ENCODE measurements around the gene SLC38A9.
A peak's percentile ranks its signal among the peaks of the same experiment; 100 is the strongest.

The SLC38A9 gene

GRCh38 chr5:55692509-55692908 lies 19.6 kb downstream of the SLC38A9 start:
- Histone ChIP-seq H3K27me3 (ENCODE audit: control insufficient read depth in 5 of 5, insufficient read depth in 4 of 5, low read length in 5 of 5) (no peaks in the 10 kb centered on the region), H3K9me3 (ENCODE audit: control insufficient read depth in 5 of 5, low read length in 5 of 5) (no peaks in the 10 kb centered on the region), H3K4me3 (ENCODE audit: low read depth in 1 of 5, low read length in 5 of 5) (no peak overlapping the region), H3K36me3 (ENCODE audit: control insufficient read depth in 5 of 5, insufficient read depth in 5 of 5, low read length in 5 of 5) (peaks cover 0 to 4% (median 0%) of the 10 kb centered on the region in 5 donors), H3K27ac (ENCODE audit: low read depth, low read length) (no peak overlapping the region), H3K4me1 (ENCODE audit: control insufficient read depth in 5 of 5, insufficient read depth in 5 of 5, low read length in 5 of 5) (peaks cover 3 to 15% (median 13%) of the 10 kb centered on the region in 5 donors), H3K9ac (ENCODE audit: low read length in 5 of 5) (no peak overlapping the region)

DNA sequence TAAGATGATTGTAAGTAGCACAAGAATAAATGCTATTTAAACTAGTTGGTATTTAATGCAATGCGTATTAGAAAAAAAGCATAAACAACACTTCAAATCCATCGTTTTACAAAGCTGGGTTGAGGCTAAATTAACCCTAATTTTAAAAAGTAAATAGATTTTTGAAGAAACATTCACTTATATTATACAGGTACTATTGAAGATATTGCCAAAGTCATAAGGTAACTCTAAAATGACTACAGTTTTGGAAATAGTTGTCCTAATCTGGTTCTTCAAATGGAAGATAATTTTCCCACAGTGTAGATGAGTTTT lies 20.1 kb downstream of the SLC38A9 start:
- no peak overlapping the region for H3K4me3 ChIP-seq (ENCODE audit: low read depth in 1 of 5, low read length in 5 of 5)
- H3K9me3 ChIP-seq (ENCODE audit: control insufficient read depth in 5 of 5, low read length in 5 of 5) = no peaks in the 10 kb centered on the region
- peaks cover 3 to 15% (median 13%) of the 10 kb centered on the region in 5 donors for H3K4me1 ChIP-seq (ENCODE audit: control insufficient read depth in 5 of 5, insufficient read depth in 5 of 5, low read length in 5 of 5)
- H3K27me3 ChIP-seq (ENCODE audit: control insufficient read depth in 5 of 5, insufficient read depth in 4 of 5, low read length in 5 of 5) = no peaks in the 10 kb centered on the region
- H3K27ac ChIP-seq (ENCODE audit: low read depth, low read length) = no peak overlapping the region
- peak overlapping the region in 1 of 5 donors; percentile 79 for H3K9ac ChIP-seq (ENCODE audit: low read length in 5 of 5)
- H3K36me3 ChIP-seq (ENCODE audit: control insufficient read depth in 5 of 5, insufficient read depth in 5 of 5, low read length in 5 of 5) = peaks cover 0 to 4% (median 0%) of the 10 kb centered on the region in 5 donors

DNA sequence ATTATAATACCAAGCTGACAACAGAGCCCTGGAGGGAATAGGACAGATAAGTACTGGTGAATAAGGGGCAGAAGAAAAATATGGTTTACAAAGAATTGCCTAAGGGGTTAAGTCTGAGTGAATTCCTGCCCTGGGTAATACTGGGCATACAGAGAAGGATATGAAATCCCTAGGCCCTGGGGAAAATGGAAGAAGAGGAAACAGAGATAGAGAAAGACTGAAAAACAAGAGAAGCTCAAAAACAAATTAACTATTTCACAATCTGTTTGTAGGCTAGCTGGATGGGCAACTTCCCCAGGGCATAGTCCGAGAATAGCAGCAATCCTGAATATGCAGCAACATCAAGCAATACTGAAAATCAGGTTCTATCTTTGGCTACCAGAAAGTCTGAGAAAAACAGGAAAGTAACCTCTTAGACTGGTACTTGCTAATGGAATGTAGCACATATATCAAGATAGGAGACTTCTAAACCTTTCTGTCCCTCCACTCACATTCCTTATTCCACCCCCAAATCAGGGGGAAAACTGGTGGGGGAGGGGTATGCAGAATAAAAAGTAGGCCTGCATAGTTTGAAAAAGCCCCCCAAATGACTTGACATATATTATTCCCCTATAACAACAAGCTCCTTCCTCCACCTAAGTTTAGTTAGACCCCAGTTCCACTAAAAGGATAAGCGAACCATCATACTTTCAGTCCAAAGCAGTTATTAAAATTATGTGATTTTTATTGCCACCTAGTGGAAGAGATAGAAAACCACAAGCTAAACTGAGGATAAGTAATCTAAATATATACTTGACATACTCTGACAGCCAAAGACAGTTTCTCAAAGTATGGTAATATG lies 20.6 kb downstream of the SLC38A9 start:
- Histone ChIP-seq H3K9me3 (ENCODE audit: control insufficient read depth in 5 of 5, low read length in 5 of 5) (no peaks in the 10 kb centered on the region), H3K9ac (ENCODE audit: low read length in 5 of 5) (peak overlapping the region; percentile 26 to 79 (median 39)), H3K27ac (ENCODE audit: low read depth, low read length) (peak overlapping the region; percentile 85), H3K27me3 (ENCODE audit: control insufficient read depth in 5 of 5, insufficient read depth in 4 of 5, low read length in 5 of 5) (no peaks in the 10 kb centered on the region), H3K36me3 (ENCODE audit: control insufficient read depth in 5 of 5, insufficient read depth in 5 of 5, low read length in 5 of 5) (peaks cover 0 to 4% (median 0%) of the 10 kb centered on the region in 5 donors), H3K4me1 (ENCODE audit: control insufficient read depth in 5 of 5, insufficient read depth in 5 of 5, low read length in 5 of 5) (peaks cover 3 to 15% (median 13%) of the 10 kb centered on the region in 5 donors), H3K4me3 (ENCODE audit: low read depth in 1 of 5, low read length in 5 of 5) (peak overlapping the region in 4 of 5 donors; percentile 37 to 45 (median 40))

DNA sequence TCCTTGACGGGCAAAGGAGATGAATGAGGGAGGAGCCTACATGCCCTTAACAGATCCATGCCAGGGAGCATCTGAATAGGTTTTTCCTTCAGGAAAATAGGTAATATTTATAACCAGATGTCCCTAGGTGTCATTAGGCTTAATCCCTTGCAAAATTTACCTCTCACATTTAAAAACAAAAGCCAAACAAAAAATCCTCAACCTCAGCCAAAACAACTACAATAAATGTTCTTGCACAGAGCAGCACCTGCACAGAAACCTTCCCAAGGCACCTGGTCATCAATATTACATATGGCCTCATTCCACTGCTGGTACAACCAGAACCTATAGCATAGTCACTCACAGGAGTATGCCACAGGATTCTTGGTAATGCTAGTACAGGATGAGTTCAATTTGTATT lies 30.1 kb downstream of the SLC38A9 start:
- no peaks in the 10 kb centered on the region for H3K9me3 ChIP-seq (ENCODE audit: control insufficient read depth in 5 of 5, low read length in 5 of 5)
- H3K4me1 ChIP-seq (ENCODE audit: control insufficient read depth in 5 of 5, insufficient read depth in 5 of 5, low read length in 5 of 5) = peaks cover 0 to 17% (median 13%) of the 10 kb centered on the region in 5 donors
- H3K27me3 ChIP-seq (ENCODE audit: control insufficient read depth in 5 of 5, insufficient read depth in 4 of 5, low read length in 5 of 5) = no peaks in the 10 kb centered on the region
- no peak overlapping the region for H3K4me3 ChIP-seq (ENCODE audit: low read depth in 1 of 5, low read length in 5 of 5)
- H3K27ac ChIP-seq (ENCODE audit: low read depth, low read length) = no peak overlapping the region
- peaks cover 0 to 4% (median 0%) of the 10 kb centered on the region in 5 donors for H3K36me3 ChIP-seq (ENCODE audit: control insufficient read depth in 5 of 5, insufficient read depth in 5 of 5, low read length in 5 of 5)
- no peak overlapping the region for H3K9ac ChIP-seq (ENCODE audit: low read length in 5 of 5)

GRCh38 chr5:55681301-55681700 lies 30.8 kb downstream of the SLC38A9 start:
- H3K4me3 ChIP-seq (ENCODE audit: low read depth in 1 of 5, low read length in 5 of 5) = no peak overlapping the region
- no peaks in the 10 kb centered on the region for H3K27me3 ChIP-seq (ENCODE audit: control insufficient read depth in 5 of 5, insufficient read depth in 4 of 5, low read length in 5 of 5)
- H3K9ac ChIP-seq (ENCODE audit: low read length in 5 of 5) = no peak overlapping the region
- H3K36me3 ChIP-seq (ENCODE audit: control insufficient read depth in 5 of 5, insufficient read depth in 5 of 5, low read length in 5 of 5) = peaks cover 0 to 4% (median 0%) of the 10 kb centered on the region in 5 donors
- peaks cover 0 to 17% (median 13%) of the 10 kb centered on the region in 5 donors for H3K4me1 ChIP-seq (ENCODE audit: control insufficient read depth in 5 of 5, insufficient read depth in 5 of 5, low read length in 5 of 5)
- no peaks in the 10 kb centered on the region for H3K9me3 ChIP-seq (ENCODE audit: control insufficient read depth in 5 of 5, low read length in 5 of 5)
- H3K27ac ChIP-seq (ENCODE audit: low read depth, low read length) = no peak overlapping the region

DNA sequence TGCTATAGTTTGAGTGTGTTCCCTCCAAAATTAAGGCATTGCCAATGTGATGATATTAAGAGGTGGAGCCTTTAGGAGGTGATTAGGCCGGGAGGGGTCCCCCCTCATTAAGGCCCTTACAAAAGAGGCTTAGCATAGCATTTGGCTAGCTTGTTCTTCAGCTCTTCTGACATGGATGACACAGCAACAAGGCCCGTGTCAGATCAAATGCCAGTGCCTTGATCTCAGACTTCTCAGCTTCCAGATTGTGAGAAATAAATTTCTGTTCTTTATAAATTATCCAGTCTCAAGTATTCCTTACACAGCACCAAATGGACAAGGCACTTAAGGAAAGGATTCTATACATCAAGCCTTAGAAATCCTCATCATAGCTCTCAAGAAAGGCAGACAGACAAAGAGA lies 31.8 kb downstream of the SLC38A9 start:
- Histone ChIP-seq H3K27me3 (ENCODE audit: control insufficient read depth in 5 of 5, insufficient read depth in 4 of 5, low read length in 5 of 5) (no peaks in the 10 kb centered on the region), H3K36me3 (ENCODE audit: control insufficient read depth in 5 of 5, insufficient read depth in 5 of 5, low read length in 5 of 5) (peaks cover 0 to 4% (median 0%) of the 10 kb centered on the region in 5 donors), H3K9ac (ENCODE audit: low read length in 5 of 5) (peak overlapping the region in 2 of 5 donors; percentile 40 to 59), H3K4me1 (ENCODE audit: control insufficient read depth in 5 of 5, insufficient read depth in 5 of 5, low read length in 5 of 5) (peaks cover 0 to 17% (median 13%) of the 10 kb centered on the region in 5 donors), H3K4me3 (ENCODE audit: low read depth in 1 of 5, low read length in 5 of 5) (no peak overlapping the region), H3K9me3 (ENCODE audit: control insufficient read depth in 5 of 5, low read length in 5 of 5) (no peaks in the 10 kb centered on the region), H3K27ac (ENCODE audit: low read depth, low read length) (peak overlapping the region; percentile 64)

DNA sequence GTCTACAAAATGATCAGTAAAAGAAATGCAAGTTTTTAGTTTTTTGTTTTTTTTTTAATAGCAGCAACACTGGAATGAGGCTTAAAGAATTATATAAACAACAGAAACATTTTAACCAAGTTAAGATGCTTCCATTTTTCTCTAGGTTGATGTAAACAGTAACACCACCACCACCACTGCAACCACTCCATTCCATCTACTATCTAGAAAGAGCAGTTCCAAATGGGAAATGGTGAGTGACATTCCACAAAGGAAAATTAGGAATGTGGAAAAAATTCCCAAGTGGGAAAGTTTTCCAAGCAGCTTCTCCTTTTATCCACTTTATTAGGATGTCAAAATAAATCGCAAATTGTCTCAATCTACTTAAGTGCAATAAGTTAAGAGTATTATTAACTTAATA lies 32.6 kb downstream of the SLC38A9 start:
- Histone ChIP-seq H3K9me3 (ENCODE audit: control insufficient read depth in 5 of 5, low read length in 5 of 5) (no peaks in the 10 kb centered on the region), H3K27ac (ENCODE audit: low read depth, low read length) (peak overlapping the region; percentile 37), H3K36me3 (ENCODE audit: control insufficient read depth in 5 of 5, insufficient read depth in 5 of 5, low read length in 5 of 5) (peaks cover 0 to 4% (median 0%) of the 10 kb centered on the region in 5 donors)

DNA sequence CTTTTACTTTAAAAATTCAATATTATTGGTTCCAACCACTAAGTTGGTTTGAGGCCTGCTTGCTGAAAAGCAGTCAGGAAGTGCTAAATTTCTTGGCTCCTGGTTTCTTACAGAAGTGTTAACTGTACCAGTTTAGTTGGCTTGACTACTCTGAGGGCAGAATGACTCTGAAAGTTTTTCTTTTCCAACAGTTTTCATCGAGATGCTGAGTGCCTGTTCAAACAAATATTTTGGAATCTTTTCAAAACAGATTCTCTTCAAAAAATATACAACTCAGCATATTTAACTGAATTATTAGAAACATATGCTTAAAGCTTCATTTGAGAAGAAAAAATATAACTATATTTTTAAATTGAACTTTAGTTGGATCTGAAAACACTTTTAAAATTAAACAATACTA lies 37.0 kb downstream of the SLC38A9 start:
- Histone ChIP-seq H3K9ac (ENCODE audit: low read length in 5 of 5) (no peak overlapping the region), H3K27ac (ENCODE audit: low read depth, low read length) (peak overlapping the region; percentile 66)

More for the DNA sequence above, 32.6 kb downstream of the SLC38A9 start:
- Histone ChIP-seq H3K9ac (ENCODE audit: low read length in 5 of 5) (no peak overlapping the region), H3K27me3 (ENCODE audit: control insufficient read depth in 5 of 5, insufficient read depth in 4 of 5, low read length in 5 of 5) (no peaks in the 10 kb centered on the region), H3K4me3 (ENCODE audit: low read depth in 1 of 5, low read length in 5 of 5) (no peak overlapping the region), H3K4me1 (ENCODE audit: control insufficient read depth in 5 of 5, insufficient read depth in 5 of 5, low read length in 5 of 5) (peaks cover 0 to 19% (median 13%) of the 10 kb centered on the region in 5 donors)

DNA sequence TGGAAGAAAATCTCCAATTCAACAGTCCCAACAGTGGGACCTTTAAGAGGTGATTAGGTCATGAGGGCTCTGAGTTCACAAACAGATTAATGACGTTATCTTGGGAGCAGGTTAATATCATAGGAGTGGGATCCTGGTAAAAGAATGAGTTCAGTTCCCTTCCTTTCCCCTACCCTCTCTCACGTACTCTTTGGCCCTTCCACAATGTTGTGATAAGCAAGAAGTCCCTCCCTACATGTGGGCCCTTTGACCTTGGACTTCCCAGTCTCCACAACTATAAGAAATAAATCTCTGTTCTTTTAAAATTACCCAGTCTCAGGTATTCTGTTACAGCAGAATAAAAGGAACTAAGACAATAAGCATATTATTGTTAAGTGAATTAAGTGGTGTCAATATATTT lies 37.8 kb downstream of the SLC38A9 start:
- H3K27me3 ChIP-seq (ENCODE audit: control insufficient read depth in 5 of 5, insufficient read depth in 4 of 5, low read length in 5 of 5) = no peaks in the 10 kb centered on the region
- H3K27ac ChIP-seq (ENCODE audit: low read depth, low read length) = peak overlapping the region; percentile 66
- H3K4me3 ChIP-seq (ENCODE audit: low read depth in 1 of 5, low read length in 5 of 5) = no peak overlapping the region
- H3K36me3 ChIP-seq (ENCODE audit: control insufficient read depth in 5 of 5, insufficient read depth in 5 of 5, low read length in 5 of 5) = no peaks in the 10 kb centered on the region
- H3K9ac ChIP-seq (ENCODE audit: low read length in 5 of 5) = no peak overlapping the region
- H3K9me3 ChIP-seq (ENCODE audit: control insufficient read depth in 5 of 5, low read length in 5 of 5) = no peaks in the 10 kb centered on the region
- peaks cover 0 to 10% (median 4%) of the 10 kb centered on the region in 5 donors for H3K4me1 ChIP-seq (ENCODE audit: control insufficient read depth in 5 of 5, insufficient read depth in 5 of 5, low read length in 5 of 5)

More for the DNA sequence above, 37.0 kb downstream of the SLC38A9 start:
- Histone ChIP-seq H3K4me1 (ENCODE audit: control insufficient read depth in 5 of 5, insufficient read depth in 5 of 5, low read length in 5 of 5) (peaks cover 0 to 17% (median 11%) of the 10 kb centered on the region in 5 donors), H3K36me3 (ENCODE audit: control insufficient read depth in 5 of 5, insufficient read depth in 5 of 5, low read length in 5 of 5) (no peaks in the 10 kb centered on the region), H3K27me3 (ENCODE audit: control insufficient read depth in 5 of 5, insufficient read depth in 4 of 5, low read length in 5 of 5) (no peaks in the 10 kb centered on the region), H3K4me3 (ENCODE audit: low read depth in 1 of 5, low read length in 5 of 5) (no peak overlapping the region), H3K9me3 (ENCODE audit: control insufficient read depth in 5 of 5, low read length in 5 of 5) (no peaks in the 10 kb centered on the region)

DNA sequence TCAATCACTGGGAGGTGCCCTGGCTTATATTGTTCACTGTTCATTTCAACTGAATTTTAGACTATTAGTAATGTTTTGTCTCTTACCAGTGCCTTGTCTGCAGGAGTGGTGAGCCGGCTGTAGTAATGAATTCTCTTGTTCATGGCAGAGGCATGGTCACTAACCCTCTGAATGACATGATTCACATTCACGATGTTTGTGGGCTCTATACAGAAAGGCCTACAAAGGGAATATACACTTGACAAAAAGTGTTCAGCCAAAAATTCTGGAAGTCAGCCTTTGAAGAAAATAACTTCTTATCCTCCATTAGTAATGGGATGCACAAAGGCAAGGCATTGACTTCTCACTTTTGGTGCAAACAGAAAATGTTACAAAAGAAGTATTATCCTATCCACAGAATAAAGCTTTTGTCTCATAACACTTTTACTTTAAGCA lies 39.6 kb downstream of the SLC38A9 start:
- peak overlapping the region; percentile 66 for H3K27ac ChIP-seq (ENCODE audit: low read depth, low read length)
- H3K4me3 ChIP-seq (ENCODE audit: low read depth in 1 of 5, low read length in 5 of 5) = no peak overlapping the region
- no peak overlapping the region for H3K9ac ChIP-seq (ENCODE audit: low read length in 5 of 5)
- H3K4me1 ChIP-seq (ENCODE audit: control insufficient read depth in 5 of 5, insufficient read depth in 5 of 5, low read length in 5 of 5) = peaks cover 0 to 8% (median 7%) of the 10 kb centered on the region in 5 donors
- H3K9me3 ChIP-seq (ENCODE audit: control insufficient read depth in 5 of 5, low read length in 5 of 5) = no peaks in the 10 kb centered on the region
- H3K36me3 ChIP-seq (ENCODE audit: control insufficient read depth in 5 of 5, insufficient read depth in 5 of 5, low read length in 5 of 5) = peaks cover 0 to 2% (median 0%) of the 10 kb centered on the region in 5 donors
- no peaks in the 10 kb centered on the region for H3K27me3 ChIP-seq (ENCODE audit: control insufficient read depth in 5 of 5, insufficient read depth in 4 of 5, low read length in 5 of 5)

Measured in subcutaneous abdominal adipose tissue (tissue), 5 donors.